Uterus (tissue), 2 donors: ENCODE data around the gene HPS3.

Source experiments
- POLR2A ChIP-seq, 2 donors: fragments of 450-650 bp; IDR thresholded peaks; one replicate each; pipeline ENCODE4 v1.6.1; 2016; ENCODE audit warnings: antibody characterized with exemption in 2 of 2, mild to moderate bottlenecking in 1 of 2, moderate library complexity in 1 of 2
- TF ChIP-seq, protein P1 (sequence below), 4 experiments: fragments of 200-600 bp in 2 of 4; fragments of 450-650 bp in 2 of 4; sonication (generic) in 2 of 4; IDR thresholded peaks; one replicate each; pipeline ENCODE4 v1.5.1; 2016 to 2019; ENCODE audit warnings: antibody characterized with exemption in 4 of 4, mild to moderate bottlenecking in 2 of 4, moderate library complexity in 1 of 4

- TF ChIP-seq, protein P1, sequence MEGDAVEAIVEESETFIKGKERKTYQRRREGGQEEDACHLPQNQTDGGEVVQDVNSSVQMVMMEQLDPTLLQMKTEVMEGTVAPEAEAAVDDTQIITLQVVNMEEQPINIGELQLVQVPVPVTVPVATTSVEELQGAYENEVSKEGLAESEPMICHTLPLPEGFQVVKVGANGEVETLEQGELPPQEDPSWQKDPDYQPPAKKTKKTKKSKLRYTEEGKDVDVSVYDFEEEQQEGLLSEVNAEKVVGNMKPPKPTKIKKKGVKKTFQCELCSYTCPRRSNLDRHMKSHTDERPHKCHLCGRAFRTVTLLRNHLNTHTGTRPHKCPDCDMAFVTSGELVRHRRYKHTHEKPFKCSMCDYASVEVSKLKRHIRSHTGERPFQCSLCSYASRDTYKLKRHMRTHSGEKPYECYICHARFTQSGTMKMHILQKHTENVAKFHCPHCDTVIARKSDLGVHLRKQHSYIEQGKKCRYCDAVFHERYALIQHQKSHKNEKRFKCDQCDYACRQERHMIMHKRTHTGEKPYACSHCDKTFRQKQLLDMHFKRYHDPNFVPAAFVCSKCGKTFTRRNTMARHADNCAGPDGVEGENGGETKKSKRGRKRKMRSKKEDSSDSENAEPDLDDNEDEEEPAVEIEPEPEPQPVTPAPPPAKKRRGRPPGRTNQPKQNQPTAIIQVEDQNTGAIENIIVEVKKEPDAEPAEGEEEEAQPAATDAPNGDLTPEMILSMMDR (IDR thresholded peaks at IDR 0.05): no peak
- TF ChIP-seq POLR2A (IDR thresholded peaks at IDR 0.05): no peak
Measured at GRCh38 chr3:149089395-149089794, 40.0 kb upstream of the HPS3 start.
